Esophagus squamous epithelium (tissue), 4 donors: ENCODE measurements around the gene GIPC2.

ENCODE experiments used
- POLR2A ChIP-seq, 4 donors: fragments of 450-650 bp; IDR thresholded peaks; one replicate each; pipeline ENCODE4 v1.6.1; 2017; ENCODE audit warnings: antibody characterized with exemption in 4 of 4, mild to moderate bottlenecking in 4 of 4, moderate library complexity in 3 of 4
- TF ChIP-seq, protein P1 (sequence below), 6 experiments: fragments of 450-650 bp in 4 of 6; fragments of 200-600 bp in 2 of 6; sonication (generic) in 2 of 6; IDR thresholded peaks; one replicate each; pipeline ENCODE4 v1.5.1; 2016 to 2019; ENCODE audit warnings: antibody characterized with exemption in 6 of 6, mild to moderate bottlenecking in 4 of 6, moderate library complexity in 4 of 6

DNA sequence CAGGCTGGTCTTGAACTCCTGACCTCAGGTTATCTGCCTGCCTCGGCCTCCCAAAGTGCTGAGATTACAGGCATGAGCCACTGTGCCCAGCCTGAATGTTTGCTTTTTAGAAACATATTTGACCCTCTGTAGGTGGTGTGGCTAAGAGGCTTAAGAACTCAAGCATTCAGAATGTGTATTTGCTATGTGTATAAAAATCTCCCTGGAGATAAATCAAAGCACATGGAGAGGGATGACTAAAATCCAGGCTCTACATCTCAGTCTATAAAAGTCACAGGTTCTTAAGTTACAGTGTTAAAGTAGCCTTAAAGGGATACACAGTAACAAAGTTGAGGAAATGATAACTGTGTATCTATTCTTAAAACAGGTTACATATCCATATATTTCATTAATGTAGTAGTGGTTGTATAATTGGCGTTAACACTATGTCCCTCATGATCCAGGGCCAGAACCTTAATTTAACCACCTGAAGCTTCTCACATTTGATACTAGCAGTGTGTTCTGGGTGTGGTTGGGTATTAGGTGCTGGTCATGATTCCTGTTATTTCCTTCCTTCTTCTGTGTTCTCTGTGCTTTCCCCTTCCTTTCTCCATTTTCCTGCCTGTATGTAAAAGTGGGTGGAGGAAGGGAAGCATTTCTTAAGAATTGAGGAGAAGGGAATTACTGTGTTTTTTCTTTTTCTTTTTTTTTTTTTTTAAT, 16.2 kb downstream of the GIPC2 start:
- TF ChIP-seq POLR2A (IDR thresholded peaks at IDR 0.05) = no peak
- TF ChIP-seq, protein P1, sequence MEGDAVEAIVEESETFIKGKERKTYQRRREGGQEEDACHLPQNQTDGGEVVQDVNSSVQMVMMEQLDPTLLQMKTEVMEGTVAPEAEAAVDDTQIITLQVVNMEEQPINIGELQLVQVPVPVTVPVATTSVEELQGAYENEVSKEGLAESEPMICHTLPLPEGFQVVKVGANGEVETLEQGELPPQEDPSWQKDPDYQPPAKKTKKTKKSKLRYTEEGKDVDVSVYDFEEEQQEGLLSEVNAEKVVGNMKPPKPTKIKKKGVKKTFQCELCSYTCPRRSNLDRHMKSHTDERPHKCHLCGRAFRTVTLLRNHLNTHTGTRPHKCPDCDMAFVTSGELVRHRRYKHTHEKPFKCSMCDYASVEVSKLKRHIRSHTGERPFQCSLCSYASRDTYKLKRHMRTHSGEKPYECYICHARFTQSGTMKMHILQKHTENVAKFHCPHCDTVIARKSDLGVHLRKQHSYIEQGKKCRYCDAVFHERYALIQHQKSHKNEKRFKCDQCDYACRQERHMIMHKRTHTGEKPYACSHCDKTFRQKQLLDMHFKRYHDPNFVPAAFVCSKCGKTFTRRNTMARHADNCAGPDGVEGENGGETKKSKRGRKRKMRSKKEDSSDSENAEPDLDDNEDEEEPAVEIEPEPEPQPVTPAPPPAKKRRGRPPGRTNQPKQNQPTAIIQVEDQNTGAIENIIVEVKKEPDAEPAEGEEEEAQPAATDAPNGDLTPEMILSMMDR (IDR thresholded peaks at IDR 0.05) = no peak
